IMR-90 (cell line): ENCODE results near the gene CLDN24. TPM values are rescaled to one million over a fixed set of nuclear protein-coding genes. Genes with fewer than 3 reads are reported as not detected.

Source experiments
- ATAC-seq: fragments of 200-7000 bp; cut with Tn5 transposase; 2 replicates; pipeline ENCODE4 v1.9.1; 2020; ENCODE audit warnings: low read depth, mild to moderate bottlenecking, moderate library complexity
- BruUV-seq: library from RNA; stranded (reverse); fragments of 400-500 nt; replicated peaks from 2 replicates; lab custom pipeline; 2021; lab: Mats Ljungman, UMichigan
- CTCF ChIA-PET: fragments of 300-600 bp; formaldehyde crosslinking; extraction: SDS; loops from one replicate; lab custom pipeline; 2021; ENCODE audit warnings: antibody characterized with exemption; lab: Yijun Ruan, JAX
- POLR2A ChIA-PET: fragments of 300-600 bp; sonication (Branson Sonifier 250); formaldehyde crosslinking; loops from one replicate; lab custom pipeline; 2022; ENCODE audit warnings: antibody characterized with exemption; ENCODE audit not compliant: unreplicated experiment; lab: Charles Lee
- DNase-seq: peaks from one replicate; pipeline ENCODE4 v3.0.0; 2013
- H2AFZ ChIP-seq: replicated peaks from 2 replicates; pipeline ENCODE3; 2013; ENCODE audit warnings: low read length, mild to moderate bottlenecking; ENCODE audit not compliant: poor library complexity
- H2AK5ac ChIP-seq: 2 replicates; pipeline ENCODE4 v1.6.1; 2013; ENCODE audit warnings: low read depth, low read length, inconsistent platforms
- H2AK9ac ChIP-seq: replicated peaks from 2 replicates; pipeline ENCODE3; 2013; ENCODE audit warnings: mild to moderate bottlenecking, low read depth, low read length, moderate library complexity; ENCODE audit not compliant: poor library complexity
- H2BK120ac ChIP-seq: 2 replicates; pipeline ENCODE4 v1.6.1; 2013; ENCODE audit warnings: low read depth, low read length, inconsistent platforms
- H2BK15ac ChIP-seq: 3 replicates; pipeline ENCODE4 v1.6.1; 2013; ENCODE audit warnings: low read depth, low read length, inconsistent platforms
- H2BK20ac ChIP-seq: 2 replicates; pipeline ENCODE4 v1.6.1; 2013; ENCODE audit warnings: low read depth, mild to moderate bottlenecking, inconsistent platforms, low read length, moderate library complexity
- H2BK5ac ChIP-seq: 2 replicates; pipeline ENCODE4 v1.6.1; 2013; ENCODE audit warnings: mild to moderate bottlenecking, low read depth, low read length, inconsistent platforms; ENCODE audit not compliant: poor library complexity, severe bottlenecking
- H3K14ac ChIP-seq: replicated peaks from 2 replicates; pipeline ENCODE4 v1.6.1; 2013; ENCODE audit warnings: low read depth, low read length, inconsistent platforms
- H3K18ac ChIP-seq: 2 replicates; pipeline ENCODE4 v1.6.1; 2013; ENCODE audit warnings: low read depth, low read length, control low read depth
- H3K23ac ChIP-seq: 2 replicates; pipeline ENCODE4 v1.6.1; 2013; ENCODE audit warnings: low read depth, low read length, inconsistent platforms
- H3K27ac ChIP-seq: 2 replicates; pipeline ENCODE4 v1.5.1; 2013; ENCODE audit warnings: mild to moderate bottlenecking, control low read depth, low read length; ENCODE audit not compliant: insufficient read depth
- H3K27me3 ChIP-seq: 2 replicates; pipeline ENCODE4 v1.6.1; 2013; ENCODE audit warnings: low read length; ENCODE audit not compliant: control insufficient read depth, insufficient read depth
- H3K36me3 ChIP-seq: 2 replicates; pipeline ENCODE4 v1.6.1; 2013; ENCODE audit warnings: low read length, mixed read lengths; ENCODE audit not compliant: control insufficient read depth, insufficient read depth
- H3K4ac ChIP-seq: 2 replicates; pipeline ENCODE4 v1.6.1; 2013; ENCODE audit warnings: low read depth, low read length, inconsistent platforms
- H3K4me1 ChIP-seq: 2 replicates; pipeline ENCODE4 v1.6.1; 2013; ENCODE audit warnings: low read length, mixed read lengths; ENCODE audit not compliant: control insufficient read depth, insufficient read depth
- H3K4me2 ChIP-seq: 2 replicates; pipeline ENCODE4 v1.6.1; 2013; ENCODE audit warnings: low read depth, mild to moderate bottlenecking, control low read depth, low read length, moderate library complexity
- H3K4me3 ChIP-seq: 2 replicates; pipeline ENCODE4 v1.5.1; 2013; ENCODE audit warnings: low read depth, mild to moderate bottlenecking, control low read depth, low read length, moderate library complexity; ENCODE audit not compliant: insufficient read depth
- H3K56ac ChIP-seq: 2 replicates; pipeline ENCODE4 v1.6.1; 2013; ENCODE audit warnings: low read length, inconsistent platforms; ENCODE audit not compliant: insufficient read depth; ENCODE audit errors: extremely low read depth
- H3K79me1 ChIP-seq, 2 experiments: 2 replicates each; pipeline ENCODE4 v1.6.1; 2013; ENCODE audit warnings: low read length in 2 of 2, inconsistent platforms in 1 of 2, low read depth in 1 of 2
- H3K9ac ChIP-seq: 2 replicates; pipeline ENCODE4 v1.6.1; 2013; ENCODE audit warnings: low read depth, low read length, control low read depth
- H3K9me1 ChIP-seq: 2 replicates; pipeline ENCODE4 v1.6.1; 2013; ENCODE audit warnings: low read length, inconsistent platforms; ENCODE audit not compliant: insufficient read depth
- H3K9me3 ChIP-seq: 2 replicates; pipeline ENCODE4 v1.6.1; 2013; ENCODE audit warnings: low read length; ENCODE audit not compliant: control insufficient read depth, insufficient read depth
- H4K20me1 ChIP-seq: 2 replicates; pipeline ENCODE4 v1.6.1; 2013; ENCODE audit warnings: low read length, inconsistent platforms; ENCODE audit not compliant: insufficient read depth
- H4K5ac ChIP-seq: 2 replicates; pipeline ENCODE4 v1.6.1; 2013; ENCODE audit warnings: mild to moderate bottlenecking, low read depth, low read length, control low read depth
- H4K8ac ChIP-seq, 2 experiments: 2 replicates each; pipeline ENCODE4 v1.6.1; 2013; ENCODE audit warnings: low read depth in 2 of 2, low read length in 2 of 2, control low read depth in 1 of 2, inconsistent platforms in 1 of 2
- H4K91ac ChIP-seq: 2 replicates; pipeline ENCODE4 v1.6.1; 2013; ENCODE audit warnings: low read depth, low read length, inconsistent platforms; ENCODE audit not compliant: insufficient read depth
- BHLHE40 ChIP-seq: fragments of 150-350 bp; IDR thresholded peaks from 2 replicates; pipeline ENCODE4 v1.6.1; 2016; ENCODE audit warnings: mild to moderate bottlenecking, low read depth, low read length
- CEBPB ChIP-seq: IDR thresholded peaks from 2 replicates; pipeline ENCODE4 v1.6.1; 2012; ENCODE audit warnings: low read depth, low read length, improper control_type of control experiment
- CHD1 ChIP-seq: IDR thresholded peaks from 2 replicates; pipeline ENCODE4 v1.6.1; 2012; ENCODE audit warnings: low read depth, low read length, improper control_type of control experiment
- FOS ChIP-seq: fragments of 150-350 bp; IDR thresholded peaks from 2 replicates; pipeline ENCODE4 v1.6.1; 2016; ENCODE audit warnings: low read depth, low read length
- MAFK ChIP-seq: IDR thresholded peaks from 2 replicates; pipeline ENCODE4 v1.6.1; 2012; ENCODE audit warnings: low read depth, low read length, improper control_type of control experiment
- MAZ ChIP-seq: IDR thresholded peaks from 2 replicates; pipeline ENCODE4 v1.6.1; 2012; ENCODE audit warnings: low read depth, mild to moderate bottlenecking, low read length, improper control_type of control experiment, moderate library complexity, borderline replicate concordance
- MXI1 ChIP-seq: IDR thresholded peaks from 2 replicates; pipeline ENCODE4 v1.6.1; 2012; ENCODE audit warnings: low read depth, mild to moderate bottlenecking, low read length, moderate library complexity, borderline replicate concordance
- NFE2L2 ChIP-seq: fragments of 150-350 bp; IDR thresholded peaks from 2 replicates; pipeline ENCODE4 v1.6.1; 2016; ENCODE audit warnings: low read depth, mild to moderate bottlenecking, low read length
- POLR2A ChIP-seq: IDR thresholded peaks from 2 replicates; pipeline ENCODE4 v1.6.1; 2012; ENCODE audit warnings: mild to moderate bottlenecking, low read depth, low read length
- RAD21 ChIP-seq: IDR thresholded peaks from 2 replicates; pipeline ENCODE4 v1.6.1; 2012; ENCODE audit warnings: low read length, improper control_type of control experiment
- RCOR1 ChIP-seq: IDR thresholded peaks from 2 replicates; pipeline ENCODE4 v1.6.1; 2012; ENCODE audit warnings: mild to moderate bottlenecking, low read length, improper control_type of control experiment; ENCODE audit not compliant: insufficient replicate concordance
- RFX5 ChIP-seq: IDR thresholded peaks from 2 replicates; pipeline ENCODE4 v1.8.0; 2012; ENCODE audit warnings: low read depth, mild to moderate bottlenecking, low read length, moderate library complexity
- SMC3 ChIP-seq: fragments of 150-350 bp; IDR thresholded peaks from 2 replicates; pipeline ENCODE4 v1.6.1; 2016; ENCODE audit warnings: low read depth, mild to moderate bottlenecking, antibody characterized with exemption, low read length, moderate library complexity
- WGBS, 2 experiments: methylation state at CpG; one replicate each; pipeline versions ENCODE4 v1.1.5 to v1.1.7; 2013; ENCODE audit warnings: missing lambda C conversion rate in 2 of 2; ENCODE audit not compliant: insufficient read length in 1 of 2; ENCODE audit errors: extremely low coverage in 2 of 2; 5-methylcytosine and 5-hydroxymethylcytosine counted together
- dilution Hi-C: fragments of 300-500 bp; cut with HindIII; formaldehyde crosslinking; loops from one replicate; pipeline ENCODE4 v1.14.3; 2018; ENCODE audit warnings: low sequenced_read_pairs; ENCODE audit not compliant: unreplicated experiment
- in situ Hi-C: fragments of 300-500 bp; cut with MboI; formaldehyde crosslinking; loops from 3 replicates; pipeline ENCODE4 v1.14.3; 2019; ENCODE audit warnings: low sequenced_read_pairs, inconsistent platforms, mixed read lengths
- intact Hi-C: fragments of 100-400 bp; cut with micrococcal nuclease; formaldehyde crosslinking; loops from 2 replicates; pipeline ENCODE4 v1.10.0; 2022
- polyA plus RNA-seq, 3 experiments: library from polyadenylated mRNA; depleted of rRNA; stranded (reverse); fragments of >200 nt; gene quantifications; 2 replicates each; pipeline ENCODE4 v1.2.3, GENCODE V29; 2012; ENCODE audit warnings: low replicate concordance in 1 of 3
- total RNA-seq: library from RNA; depleted of rRNA; stranded (reverse); fragments of >200 nt; gene quantifications from 2 replicates; pipeline ENCODE4 v1.2.3, GENCODE V29; 2012
- TF ChIP-seq, protein P1 (sequence below): fragments of 150-350 bp; IDR thresholded peaks from 2 replicates; pipeline ENCODE4 v1.6.1; 2016; ENCODE audit warnings: low read depth, mild to moderate bottlenecking, low read length, moderate library complexity, borderline replicate concordance
- TF ChIP-seq, protein P2 (sequence below): fragments of 150-350 bp; IDR thresholded peaks from 2 replicates; pipeline ENCODE4 v1.6.1; 2017; ENCODE audit warnings: mild to moderate bottlenecking, antibody characterized with exemption, low read length, low read depth
- TF ChIP-seq, protein P3 (sequence below): conservative IDR thresholded peaks from 2 replicates; pipeline ENCODE4 v1.5.1; 2012; ENCODE audit warnings: mild to moderate bottlenecking, low read depth, low read length, improper control_type of control experiment

The CLDN24 gene
- total and polyA plus RNA-seq, 2 of the 4 experiments (the other 2 are of a cell fraction): not detected

DNA sequence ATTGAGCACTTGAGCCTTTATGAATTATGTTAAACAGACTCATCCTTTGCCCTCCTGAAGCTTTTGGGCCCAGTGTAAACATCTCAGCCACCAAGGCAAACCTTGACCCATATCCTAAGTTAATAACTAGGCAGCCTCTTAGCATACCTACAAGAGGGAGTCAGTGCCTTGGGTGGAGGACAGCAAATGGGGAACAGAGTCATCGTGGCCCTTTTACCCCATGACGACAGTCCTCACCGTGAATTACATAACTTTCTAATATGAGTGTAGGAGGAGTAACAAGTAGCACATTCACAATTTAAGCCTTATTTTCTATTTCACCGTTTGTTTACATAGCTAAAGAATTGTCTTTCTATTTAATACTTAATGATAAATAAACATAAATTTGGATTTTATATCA, 18.9 kb downstream of the CLDN24 start:
- H3K14ac ChIP-seq: no peak overlapping the region
- ChIA-PET POLR2A (no interaction called here), CTCF (no interaction called here)
- DNase-seq (no peak), ATAC-seq (no peak)
- no peak overlapping the region for H4K91ac ChIP-seq
- H3K27ac ChIP-seq: no peak overlapping the region
- TF ChIP-seq MXI1 (no peak), RCOR1 (no peak), MAZ (no peak), NFE2L2 (no peak), BHLHE40 (no peak), POLR2A (no peak), SMC3 (no peak), RFX5 (no peak), CEBPB (no peak), FOS (no peak), RAD21 (no peak), CHD1 (no peak), MAFK (no peak)
- TF ChIP-seq, protein P1, sequence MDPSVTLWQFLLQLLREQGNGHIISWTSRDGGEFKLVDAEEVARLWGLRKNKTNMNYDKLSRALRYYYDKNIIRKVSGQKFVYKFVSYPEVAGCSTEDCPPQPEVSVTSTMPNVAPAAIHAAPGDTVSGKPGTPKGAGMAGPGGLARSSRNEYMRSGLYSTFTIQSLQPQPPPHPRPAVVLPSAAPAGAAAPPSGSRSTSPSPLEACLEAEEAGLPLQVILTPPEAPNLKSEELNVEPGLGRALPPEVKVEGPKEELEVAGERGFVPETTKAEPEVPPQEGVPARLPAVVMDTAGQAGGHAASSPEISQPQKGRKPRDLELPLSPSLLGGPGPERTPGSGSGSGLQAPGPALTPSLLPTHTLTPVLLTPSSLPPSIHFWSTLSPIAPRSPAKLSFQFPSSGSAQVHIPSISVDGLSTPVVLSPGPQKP: no peak
- TF ChIP-seq, protein P2, sequence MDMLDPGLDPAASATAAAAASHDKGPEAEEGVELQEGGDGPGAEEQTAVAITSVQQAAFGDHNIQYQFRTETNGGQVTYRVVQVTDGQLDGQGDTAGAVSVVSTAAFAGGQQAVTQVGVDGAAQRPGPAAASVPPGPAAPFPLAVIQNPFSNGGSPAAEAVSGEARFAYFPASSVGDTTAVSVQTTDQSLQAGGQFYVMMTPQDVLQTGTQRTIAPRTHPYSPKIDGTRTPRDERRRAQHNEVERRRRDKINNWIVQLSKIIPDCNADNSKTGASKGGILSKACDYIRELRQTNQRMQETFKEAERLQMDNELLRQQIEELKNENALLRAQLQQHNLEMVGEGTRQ: no peak
- TF ChIP-seq, protein P3, sequence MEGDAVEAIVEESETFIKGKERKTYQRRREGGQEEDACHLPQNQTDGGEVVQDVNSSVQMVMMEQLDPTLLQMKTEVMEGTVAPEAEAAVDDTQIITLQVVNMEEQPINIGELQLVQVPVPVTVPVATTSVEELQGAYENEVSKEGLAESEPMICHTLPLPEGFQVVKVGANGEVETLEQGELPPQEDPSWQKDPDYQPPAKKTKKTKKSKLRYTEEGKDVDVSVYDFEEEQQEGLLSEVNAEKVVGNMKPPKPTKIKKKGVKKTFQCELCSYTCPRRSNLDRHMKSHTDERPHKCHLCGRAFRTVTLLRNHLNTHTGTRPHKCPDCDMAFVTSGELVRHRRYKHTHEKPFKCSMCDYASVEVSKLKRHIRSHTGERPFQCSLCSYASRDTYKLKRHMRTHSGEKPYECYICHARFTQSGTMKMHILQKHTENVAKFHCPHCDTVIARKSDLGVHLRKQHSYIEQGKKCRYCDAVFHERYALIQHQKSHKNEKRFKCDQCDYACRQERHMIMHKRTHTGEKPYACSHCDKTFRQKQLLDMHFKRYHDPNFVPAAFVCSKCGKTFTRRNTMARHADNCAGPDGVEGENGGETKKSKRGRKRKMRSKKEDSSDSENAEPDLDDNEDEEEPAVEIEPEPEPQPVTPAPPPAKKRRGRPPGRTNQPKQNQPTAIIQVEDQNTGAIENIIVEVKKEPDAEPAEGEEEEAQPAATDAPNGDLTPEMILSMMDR: no peak
- no peak overlapping the region for H2BK20ac ChIP-seq
- no peak overlapping the region for H2AK9ac ChIP-seq
- WGBS, 2 experiments: no CpG with 5 or more reads among the region's 4 CpGs
- in situ Hi-C loops (no loop called here), intact Hi-C loops (no loop called here), dilution Hi-C loops (no loop called here)
- no peak overlapping the region for H2AFZ ChIP-seq
- no peak overlapping the region for H4K8ac ChIP-seq
- no peak overlapping the region for H3K23ac ChIP-seq
- no peak overlapping the region for H3K18ac ChIP-seq
- no peak overlapping the region for H2BK120ac ChIP-seq
- H2BK5ac ChIP-seq: no peak overlapping the region
- H3K79me1 ChIP-seq: 0 out of 4 replicates have a peak, but pooled peaks cover 0 to 4% of the 10 kb centered on the region in 2 experiments
- no TSS peak for BruUV-seq
- peaks cover 7% of the 10 kb centered on the region for H3K9me1 ChIP-seq
- H2AK5ac ChIP-seq: no peak overlapping the region
- peaks cover 4% of the 10 kb centered on the region; the same call in 1 of the 2 replicates for H3K4me1 ChIP-seq
- H3K56ac ChIP-seq: no peak overlapping the region
- H3K9me3 ChIP-seq: no peaks in the 10 kb centered on the region
- no peak overlapping the region for H2BK15ac ChIP-seq
- H4K20me1 ChIP-seq: no peaks in the 10 kb centered on the region
- no peak overlapping the region for H4K5ac ChIP-seq
- H3K9ac ChIP-seq: no peak overlapping the region
- H3K36me3 ChIP-seq: peaks cover 14% of the 10 kb centered on the region
- H3K4ac ChIP-seq: no peak overlapping the region
- H3K27me3 ChIP-seq: no peaks in the 10 kb centered on the region
- H3K4me2 ChIP-seq: no peak overlapping the region
- H3K4me3 ChIP-seq: no peak overlapping the region
